Adrenal gland (tissue), 12 donors: ENCODE data around the gene CPSF7. TPM values are rescaled to one million over a fixed set of nuclear protein-coding genes. Genes with fewer than 3 reads are reported as not detected.

Source experiments
- DNase-seq, 7 donors: peaks; one replicate each; pipeline ENCODE4 v3.0.0-alpha.2; 2019 to 2020
- H3K27ac ChIP-seq, 5 donors: fragments of 200-600 bp; sonication (generic) in 4 of 5; 1 replicate in 3 of 5; 2 replicates in 2 of 5; pipeline versions ENCODE4 v1.5.1 to v1.8.0; 2016 to 2020; ENCODE audit warnings: mild to moderate bottlenecking in 1 of 5
- H3K27me3 ChIP-seq: fragments of 200-600 bp; 2 replicates; pipeline ENCODE4 v1.8.0; 2021
- H3K36me3 ChIP-seq, 2 donors: fragments of 200-600 bp; replicated peaks in 1 of 2; 1 replicate in 1 of 2; 2 replicates in 1 of 2; pipeline versions ENCODE4 v1.5.1 to v1.8.0; 2018 to 2022
- H3K4me1 ChIP-seq, 2 donors: fragments of 200-600 bp; replicated peaks in 1 of 2; 1 replicate in 1 of 2; 2 replicates in 1 of 2; pipeline versions ENCODE4 v1.5.1 to v1.8.0; 2018 to 2021
- H3K4me3 ChIP-seq, 4 donors: fragments of 200-600 bp; sonication (generic) in 3 of 4; one replicate each; pipeline ENCODE4 v1.5.1; 2016 to 2018
- H3K9me3 ChIP-seq, 3 donors: fragments of 200-600 bp; sonication (generic) in 1 of 3; replicated peaks in 1 of 3; 1 replicate in 2 of 3; 2 replicates in 1 of 3; pipeline versions ENCODE4 v1.5.1 to v1.8.0; 2016 to 2021
- CTCF ChIP-seq, 6 experiments: fragments of 450-650 bp in 4 of 6; fragments of 200-600 bp in 2 of 6; sonication (generic) in 1 of 6; IDR thresholded peaks; 1 replicate in 5 of 6; 2 replicates in 1 of 6; pipeline versions ENCODE4 v1.5.1 to v1.8.0; 2016 to 2021; ENCODE audit warnings: antibody characterized with exemption in 6 of 6, mild to moderate bottlenecking in 2 of 6, moderate library complexity in 1 of 6
- POLR2A ChIP-seq, 2 donors: fragments of 450-650 bp; IDR thresholded peaks; one replicate each; pipeline ENCODE4 v1.6.1; 2017; ENCODE audit warnings: antibody characterized with exemption in 2 of 2, mild to moderate bottlenecking in 2 of 2, moderate library complexity in 1 of 2
- WGBS, 4 donors: extraction: QIAGEN DNeasy Blood & Tissue Kit in 2 of 4; methylation state at CpG; one replicate each; pipeline versions ENCODE4 v1.1.5 to v1.1.7; 2013 to 2017; 5-methylcytosine and 5-hydroxymethylcytosine counted together
- intact Hi-C, 2 donors: fragments of 100-400 bp; cut with DNase I; formaldehyde crosslinking; loops; one replicate each; pipeline versions ENCODE4 v1.14.1 to v1.15.0; 2022 to 2023
- polyA plus RNA-seq, 3 donors: library from polyadenylated mRNA; stranded (reverse); fragments of 200-250 nt in 2 of 3; fragments of 350-450 nt in 1 of 3; fragmentation: Illumina TruSeq in 1 of 3; extraction: RNeasy Lipid Tissue Mini Kit (QIAGEN cat#74804) in 1 of 3; gene quantifications; one replicate each; pipeline ENCODE4 v1.2.3, GENCODE V29; 2013 to 2014
- total RNA-seq, 9 donors: library from RNA; depleted of rRNA in 4 of 9; stranded (reverse); fragments of >200 nt in 4 of 9; fragments of 120-200 nt in 1 of 9; fragmentation: NEBNext Ultra II Directional in 1 of 9; extraction: Animal tissue kit (Norgen Biotek cat#: 25700) in 1 of 9; gene quantifications; one replicate each; pipeline versions ENCODE4 v1.1.0 to v1.2.4, GENCODE V29; 2013 to 2023
- donor health status: healthy with polysubstance abuse.
- donor health status: Bipolar disorder and iron deficiency.
- donor health status: DM: yes; HTN: yes; CAD: no.
- donor health status: DM: no; HTN: no; CAD: no.
- donor health status: DM: no; HTN: no; CAD: no.
- donor health status: DM: yes; HTN: yes; CAD: no.

CPSF7 gene
- total and polyA plus RNA-seq, 12 donors: 24.6 to 93.5 (median 71.9) TPM

GRCh38 chr11:61380884-61381283 lies 48.9 kb downstream of the CPSF7 start:
- Histone ChIP-seq H3K27ac (no peak overlapping the region), H3K4me1 (peaks cover 15 to 29% of the 10 kb centered on the region in 2 donors), H3K9me3 (no peaks in the 10 kb centered on the region), H3K36me3 (peaks cover 0 to under 1% of the 10 kb centered on the region in 2 donors), H3K4me3 (no peak overlapping the region), H3K27me3 (no peaks in the 10 kb centered on the region)
- TF ChIP-seq CTCF (IDR thresholded peaks at IDR 0.05) (no peak), POLR2A (IDR thresholded peaks at IDR 0.05) (no peak)
- no peak for DNase-seq
- WGBS, 4 donors: 94 to 96% (median 94%) methylated on average over 9 of the region's 9 CpGs
- intact Hi-C loops: loop anchor here in 1 of 2 donors (10.0 kb wide), 1 partner anchor 126 kb away; no protein-coding TSS in a partner anchor

GRCh38 chr11:61378713-61379313 lies 51.0 kb downstream of the CPSF7 start:
- Histone ChIP-seq H3K9me3 (no peaks in the 10 kb centered on the region), H3K36me3 (peaks cover 0 to 5% of the 10 kb centered on the region in 2 donors), H3K27ac (peak overlapping the region; percentile 66 to 85 (median 81)), H3K4me3 (no peak overlapping the region), H3K4me1 (peaks cover 15 to 27% of the 10 kb centered on the region in 2 donors), H3K27me3 (no peaks in the 10 kb centered on the region)
- intact Hi-C loops: no loop called here
- DNase-seq: peak; percentile 54 to 86 (median 75)
- WGBS, 4 donors: 63 to 77% (median 72%) methylated on average over 5 of the region's 5 CpGs
- TF ChIP-seq CTCF (IDR thresholded peaks at IDR 0.05) (no peak), POLR2A (IDR thresholded peaks at IDR 0.05) (no peak)

- H3K27ac ChIP-seq: peak overlapping the region; percentile 43 to 85 (median 66)
- no peak overlapping the region for H3K4me3 ChIP-seq
- no peaks in the 10 kb centered on the region for H3K27me3 ChIP-seq
- no peak for DNase-seq
- H3K4me1 ChIP-seq: peaks cover 19 to 39% of the 10 kb centered on the region in 2 donors
- TF ChIP-seq CTCF (IDR thresholded peaks at IDR 0.05) (no peak), POLR2A (IDR thresholded peaks at IDR 0.05) (no peak)
- intact Hi-C loops: no loop called here
- no peaks in the 10 kb centered on the region for H3K9me3 ChIP-seq
- H3K36me3 ChIP-seq: peaks cover 0 to 5% of the 10 kb centered on the region in 2 donors
- WGBS, 4 donors: 91 to 96% (median 95%) methylated on average over 6 of the region's 6 CpGs
Measured at GRCh38 chr11:61377461-61378160, 52.2 kb downstream of the CPSF7 start.

- DNase-seq: no peak
- intact Hi-C loops: no loop called here
Measured at GRCh38 chr11:61375761-61376108, 54.0 kb downstream of the CPSF7 start.

More at GRCh38 chr11:61375761-61376108, 54.0 kb downstream of the CPSF7 start:
- 69 to 88% (median 73%) methylated on average over 6 of the region's 6 CpGs for WGBS, 4 donors
- Histone ChIP-seq H3K4me3 (no peak overlapping the region), H3K27me3 (no peaks in the 10 kb centered on the region), H3K27ac (no peak overlapping the region), H3K9me3 (no peaks in the 10 kb centered on the region), H3K36me3 (peaks cover 0 to 5% of the 10 kb centered on the region in 2 donors), H3K4me1 (peaks cover 20 to 47% of the 10 kb centered on the region in 2 donors)
- TF ChIP-seq POLR2A (IDR thresholded peaks at IDR 0.05) (no peak), CTCF (IDR thresholded peaks at IDR 0.05) (no peak)
